ENCODE measurements around the gene DNAJC11. TPM values are rescaled to one million over a fixed set of nuclear protein-coding genes. Genes with fewer than 3 reads are reported as not detected.
"Not testable (repeated sequence)": the region's sequence is repeated elsewhere in the genome, so short reads cannot be mapped to it uniquely, and the experiment has no call there.

The DNAJC11 gene
- total RNA-seq, 1 experiment from 2014 or later = 75.6 TPM

DNA sequence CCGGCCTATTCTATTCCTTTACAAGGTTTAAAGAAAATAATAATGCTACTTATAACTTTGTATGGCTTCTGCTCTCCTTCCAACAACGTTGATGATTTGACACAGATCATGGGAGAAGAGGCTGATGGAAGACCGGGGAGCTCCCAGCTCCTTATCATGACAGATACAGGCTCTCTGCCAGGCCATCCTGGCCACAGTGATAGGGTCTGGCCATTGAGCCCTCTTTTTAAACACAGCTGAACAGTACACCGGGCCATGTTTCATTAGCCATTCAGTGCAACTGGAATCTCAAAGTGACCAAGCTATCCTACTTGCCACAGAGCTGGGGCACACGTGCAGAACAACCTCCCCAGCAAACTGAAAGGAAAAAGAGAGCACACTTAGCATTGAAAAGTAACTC lies 34.9 kb downstream of the DNAJC11 start:
- Histone ChIP-seq H3K4me2 (ENCODE audit: low read length) (no peak overlapping the region), H3K79me2 (ENCODE audit: insufficient read depth, low read length) (peaks cover 33% of the 10 kb centered on the region), H3K27ac (ENCODE audit: low read depth, low read length) (no peak overlapping the region), H3K36me3 (ENCODE audit: control insufficient read depth in 1 of 2, insufficient read depth in 2 of 2, low read length in 2 of 2) (peaks cover 6 to 24% of the 10 kb centered on the region in 2 experiments), H3K9me2 (ENCODE audit: insufficient read depth) (no peaks in the 10 kb centered on the region), H3K4me1 (ENCODE audit: control insufficient read depth in 1 of 2, insufficient read depth in 2 of 2, low read length in 2 of 2) (no peaks in the 10 kb centered on the region), H2AFZ (ENCODE audit: low read depth, low read length, poor library complexity, severe bottlenecking) (no peak overlapping the region), H3K27me3 (ENCODE audit: insufficient read depth, low read length) (no peaks in the 10 kb centered on the region), H3K9ac (ENCODE audit: low read length) (no peak overlapping the region), H3K4me3 (replicated peaks in 1 of 2; ENCODE audit: low read depth in 1 of 2, low read length in 2 of 2) (no peak overlapping the region), H4K20me1 (ENCODE audit: insufficient read depth) (no peaks in the 10 kb centered on the region; the same call in 1 of the 2 replicates), H3K9me3 (ENCODE audit: control insufficient read depth in 1 of 2, insufficient read depth in 1 of 2, low read depth in 1 of 2, low read length in 2 of 2) (no peaks in the 10 kb centered on the region)
- TF ChIP-seq ELF1 (IDR thresholded peaks at IDR 0.05; ENCODE audit: borderline replicate concordance, low read depth) = no peak
- ChIA-PET RAD21 (ENCODE audit: low non-redundant PET in 1 of 2, low total read pairs in 2 of 2, uncharacterized antibody in 2 of 2, unreplicated experiment in 2 of 2) (no interaction called here), POLR2A (no interaction called here), CTCF (no interaction called here)
- intact Hi-C loops (cut with micrococcal nuclease) = no loop called here
- DNase-seq (ENCODE audit: low read depth, low spot score) (no peak), ATAC-seq (no peak)
- no TSS peak for BruUV-seq (replicated peaks)

DNA sequence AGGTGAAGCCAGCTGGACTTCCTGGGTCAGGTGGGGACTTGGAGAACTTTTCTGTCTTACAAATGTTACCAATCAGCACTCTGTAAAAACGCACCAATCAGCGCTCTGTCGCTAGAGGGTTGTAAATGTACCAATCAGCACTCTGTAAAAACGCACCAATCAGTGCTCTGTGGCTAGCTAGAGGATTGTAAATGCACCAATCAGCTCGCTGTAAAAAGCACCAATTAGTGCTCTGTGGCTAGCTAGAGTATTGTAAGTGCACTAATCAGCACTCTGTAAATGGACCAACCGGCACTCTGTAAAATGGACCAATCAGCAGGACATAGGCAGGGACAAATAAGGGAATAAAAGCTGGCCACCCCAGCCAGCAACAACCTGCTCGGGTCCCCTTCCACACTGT lies 39.1 kb downstream of the DNAJC11 start:
- POLR2A ChIA-PET; H3K4me1 ChIP-seq (ENCODE audit: control insufficient read depth in 1 of 2, insufficient read depth in 2 of 2, low read length in 2 of 2); H2AFZ ChIP-seq (ENCODE audit: low read depth, low read length, poor library complexity, severe bottlenecking); H3K9me2 ChIP-seq (ENCODE audit: insufficient read depth); H3K9me3 ChIP-seq (ENCODE audit: control insufficient read depth in 1 of 2, insufficient read depth in 1 of 2, low read depth in 1 of 2, low read length in 2 of 2); H3K27me3 ChIP-seq (ENCODE audit: insufficient read depth, low read length); H3K27ac ChIP-seq (ENCODE audit: low read depth, low read length); RAD21 ChIA-PET (ENCODE audit: low non-redundant PET in 1 of 2, low total read pairs in 2 of 2, uncharacterized antibody in 2 of 2, unreplicated experiment in 2 of 2); H4K20me1 ChIP-seq (ENCODE audit: insufficient read depth); intact Hi-C loops (cut with micrococcal nuclease); H3K4me2 ChIP-seq (ENCODE audit: low read length); H3K4me3 ChIP-seq (replicated peaks in 1 of 2; ENCODE audit: low read depth in 1 of 2, low read length in 2 of 2); H3K9ac ChIP-seq (ENCODE audit: low read length); DNase-seq (ENCODE audit: low read depth, low spot score); BruUV-seq (replicated peaks); CTCF ChIA-PET: not testable (repeated sequence)
- peaks cover 56% of the 10 kb centered on the region for H3K79me2 ChIP-seq (ENCODE audit: insufficient read depth, low read length)
- H3K36me3 ChIP-seq (ENCODE audit: control insufficient read depth in 1 of 2, insufficient read depth in 2 of 2, low read length in 2 of 2) = peaks cover 4 to 24% of the 10 kb centered on the region in 2 experiments
- peak; percentile 34 for ATAC-seq

DNA sequence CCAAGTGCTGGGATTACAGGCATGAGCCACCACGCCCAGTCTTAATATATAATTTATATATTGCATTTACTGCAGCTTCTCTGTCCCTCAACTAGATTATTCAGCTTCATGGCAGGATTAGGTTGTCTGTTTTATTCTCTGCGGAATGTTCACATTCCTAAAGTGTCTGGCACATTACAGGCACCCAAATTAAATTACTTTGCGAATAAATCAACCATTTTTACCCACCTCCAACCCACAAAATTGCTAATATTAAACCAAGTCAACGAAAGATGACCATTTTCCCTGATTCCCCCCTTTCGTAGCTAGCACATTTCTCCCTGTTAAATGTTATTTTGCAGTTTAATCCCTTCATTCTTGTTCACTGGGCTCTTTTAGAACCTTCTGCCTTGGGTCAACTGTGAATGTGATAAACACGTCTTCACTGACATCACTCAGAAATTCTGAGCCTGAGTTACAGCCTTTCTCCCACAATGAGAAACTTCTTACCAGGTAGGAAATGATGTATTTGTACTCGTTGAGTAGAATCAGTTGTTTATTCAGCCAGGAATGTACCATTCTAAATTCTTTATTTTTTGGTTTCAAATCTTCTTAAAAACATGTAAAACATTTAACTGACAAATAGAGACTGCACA lies 41.1 kb downstream of the DNAJC11 start:
- no peaks in the 10 kb centered on the region; the same call in 1 of the 2 replicates for H4K20me1 ChIP-seq (ENCODE audit: insufficient read depth)
- ChIA-PET CTCF (interaction anchor here (0.7 kb wide), 1 partner anchor 40 kb away, joined by 3 read pairs; no protein-coding TSS in a partner anchor), POLR2A (interaction anchor here (0.7 kb wide), 1 partner anchor 284 kb away, joined by 5 read pairs; no protein-coding TSS in a partner anchor)

More for the DNA sequence above, 41.1 kb downstream of the DNAJC11 start:
- Histone ChIP-seq H3K4me1 (ENCODE audit: control insufficient read depth in 1 of 2, insufficient read depth in 2 of 2, low read length in 2 of 2) (no peaks in the 10 kb centered on the region; a peak in 1 of 4 replicates), H3K9me2 (ENCODE audit: insufficient read depth) (no peaks in the 10 kb centered on the region), H3K27me3 (ENCODE audit: insufficient read depth, low read length) (no peaks in the 10 kb centered on the region), H3K36me3 (ENCODE audit: control insufficient read depth in 1 of 2, insufficient read depth in 2 of 2, low read length in 2 of 2) (peaks cover 0 to 19% of the 10 kb centered on the region in 2 experiments; a peak in 3 of 4 replicates), H3K9me3 (ENCODE audit: control insufficient read depth in 1 of 2, insufficient read depth in 1 of 2, low read depth in 1 of 2, low read length in 2 of 2) (no peaks in the 10 kb centered on the region), H3K4me2 (ENCODE audit: low read length) (no peak overlapping the region), H3K4me3 (replicated peaks in 1 of 2; ENCODE audit: low read depth in 1 of 2, low read length in 2 of 2) (no peak overlapping the region), H3K27ac (ENCODE audit: low read depth, low read length) (no peak overlapping the region), H2AFZ (ENCODE audit: low read depth, low read length, poor library complexity, severe bottlenecking) (no peak overlapping the region), H3K9ac (ENCODE audit: low read length) (no peak overlapping the region), H3K79me2 (ENCODE audit: insufficient read depth, low read length) (peaks cover 62% of the 10 kb centered on the region)
- intact Hi-C loops (cut with micrococcal nuclease) = no loop called here
- ATAC-seq (no peak), DNase-seq (ENCODE audit: low read depth, low spot score) (no peak)
- TF ChIP-seq SP1 (IDR thresholded peaks at IDR 0.05; ENCODE audit: low read depth) = no peak
- TF ChIP-seq EGR1 (IDR thresholded peaks at IDR 0.05; ENCODE audit: low read depth) = no peak
- no peak for TF ChIP-seq FOSL1 (IDR thresholded peaks at IDR 0.05; ENCODE audit: low read depth)
- TF ChIP-seq, protein P1, sequence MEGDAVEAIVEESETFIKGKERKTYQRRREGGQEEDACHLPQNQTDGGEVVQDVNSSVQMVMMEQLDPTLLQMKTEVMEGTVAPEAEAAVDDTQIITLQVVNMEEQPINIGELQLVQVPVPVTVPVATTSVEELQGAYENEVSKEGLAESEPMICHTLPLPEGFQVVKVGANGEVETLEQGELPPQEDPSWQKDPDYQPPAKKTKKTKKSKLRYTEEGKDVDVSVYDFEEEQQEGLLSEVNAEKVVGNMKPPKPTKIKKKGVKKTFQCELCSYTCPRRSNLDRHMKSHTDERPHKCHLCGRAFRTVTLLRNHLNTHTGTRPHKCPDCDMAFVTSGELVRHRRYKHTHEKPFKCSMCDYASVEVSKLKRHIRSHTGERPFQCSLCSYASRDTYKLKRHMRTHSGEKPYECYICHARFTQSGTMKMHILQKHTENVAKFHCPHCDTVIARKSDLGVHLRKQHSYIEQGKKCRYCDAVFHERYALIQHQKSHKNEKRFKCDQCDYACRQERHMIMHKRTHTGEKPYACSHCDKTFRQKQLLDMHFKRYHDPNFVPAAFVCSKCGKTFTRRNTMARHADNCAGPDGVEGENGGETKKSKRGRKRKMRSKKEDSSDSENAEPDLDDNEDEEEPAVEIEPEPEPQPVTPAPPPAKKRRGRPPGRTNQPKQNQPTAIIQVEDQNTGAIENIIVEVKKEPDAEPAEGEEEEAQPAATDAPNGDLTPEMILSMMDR (IDR thresholded peaks at IDR 0.05 in 2 of 3, conservative IDR thresholded peaks at IDR 0.05 in 1 of 3; ENCODE audit: borderline replicate concordance in 1 of 3, insufficient read depth in 1 of 3, low read depth in 2 of 3, low read length in 2 of 3) = no peak
- no peak for TF ChIP-seq ELF1 (IDR thresholded peaks at IDR 0.05; ENCODE audit: borderline replicate concordance, low read depth)
- TF ChIP-seq ZNF274 (IDR thresholded peaks at IDR 0.05; ENCODE audit: low read depth, low read length) = no peak
- RAD21 ChIA-PET (ENCODE audit: low non-redundant PET in 1 of 2, low total read pairs in 2 of 2, uncharacterized antibody in 2 of 2, unreplicated experiment in 2 of 2) = no interaction called here
- BruUV-seq (replicated peaks) = no TSS peak

All from HCT116 (cell line).